ENCODE data around the gene BRINP3. TPM values are rescaled to one million over a fixed set of nuclear protein-coding genes. Genes with fewer than 3 reads are reported as not detected.

The BRINP3 gene
- total RNA-seq, 1 experiment from 2014 or later, result 0.25 TPM

DNA sequence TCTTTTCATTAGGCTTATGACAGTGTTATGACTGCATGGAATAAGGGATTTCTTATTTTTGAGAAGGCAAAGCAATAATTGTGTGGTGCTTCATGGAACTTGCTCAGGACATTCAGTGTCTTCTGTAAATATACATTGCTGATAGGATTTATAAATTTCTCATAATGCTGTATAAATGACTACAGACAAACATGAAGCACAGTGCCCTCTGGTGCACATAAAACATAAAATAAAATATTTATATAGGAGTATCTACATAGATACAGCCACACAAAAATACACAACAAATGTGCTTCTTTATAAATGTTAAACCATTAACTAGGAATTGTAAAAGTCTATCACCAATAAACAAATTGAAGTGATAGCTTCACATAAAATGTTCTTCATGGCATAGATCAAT is 24.1 kb downstream of the BRINP3 start:
- DNase-seq (ENCODE audit: extremely low read depth, low read depth), result peak; percentile 12

DNA sequence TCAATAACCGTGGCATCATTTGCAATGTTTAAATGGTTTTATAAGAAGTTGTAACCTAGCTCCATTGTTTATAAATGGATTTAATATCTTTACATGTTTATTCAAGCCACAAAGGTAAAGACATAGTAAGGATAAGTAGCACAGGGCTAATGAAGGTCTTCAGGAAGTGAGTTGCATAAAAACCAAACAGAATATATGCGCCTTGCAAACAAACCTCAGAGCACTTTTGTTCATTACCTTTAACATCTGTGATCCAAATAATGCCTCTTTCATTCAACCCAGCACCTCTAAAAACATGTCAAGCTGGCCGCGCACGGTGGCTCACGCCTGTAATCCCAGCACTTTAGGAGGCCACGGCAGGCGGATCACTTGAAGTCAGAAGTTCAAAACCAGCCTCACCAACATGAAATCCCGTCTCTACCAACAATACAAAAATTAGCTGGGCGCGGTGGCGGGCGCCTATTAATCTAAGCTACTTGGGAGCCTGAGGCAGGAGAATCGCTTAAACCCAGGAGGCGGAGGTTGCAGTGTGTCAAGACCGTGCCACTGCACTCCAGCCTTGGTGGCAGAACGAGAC is 25.3 kb downstream of the BRINP3 start:
- DNase-seq (ENCODE audit: extremely low read depth, low read depth), result no peak

DNA sequence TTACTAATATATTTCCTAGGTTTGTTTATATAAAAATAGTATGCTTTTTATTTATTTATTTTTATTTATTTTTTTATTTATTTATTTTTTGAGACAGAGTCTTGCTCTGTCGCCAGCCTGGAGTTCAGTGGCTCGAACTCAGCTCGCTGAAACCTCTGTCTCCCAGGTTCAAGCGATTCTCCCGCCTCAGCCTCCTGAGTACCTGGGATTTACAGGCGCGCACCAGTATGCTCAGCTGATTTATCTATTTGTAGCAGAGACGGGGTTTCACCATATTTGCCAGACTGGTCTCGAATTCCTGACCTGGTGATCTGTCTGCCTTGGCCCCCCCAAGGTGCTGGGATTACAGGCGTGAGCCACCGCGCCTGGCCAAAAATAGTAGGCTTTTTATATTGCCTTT is 33.2 kb downstream of the BRINP3 start:
- no peak for DNase-seq (ENCODE audit: extremely low read depth, low read depth)

DNA sequence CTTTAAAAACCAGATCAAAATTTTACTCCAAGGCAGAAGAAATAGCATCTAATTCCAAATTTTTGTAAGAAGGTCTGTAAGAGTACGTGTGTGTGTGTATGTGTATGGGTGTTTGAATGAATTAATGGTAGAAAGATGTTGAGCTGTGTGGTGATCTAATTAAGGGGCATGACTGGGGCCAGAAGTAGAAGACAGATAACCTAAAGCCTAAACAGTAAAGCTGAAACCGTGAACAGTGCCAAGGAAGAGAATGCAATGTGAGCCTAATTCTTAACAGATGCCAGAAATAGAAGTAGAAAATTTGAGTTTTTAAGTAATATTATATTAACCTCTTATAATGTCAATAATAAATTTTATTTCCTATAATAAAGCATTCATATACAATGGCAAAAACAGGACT is 38.2 kb downstream of the BRINP3 start:
- no peak for DNase-seq (ENCODE audit: extremely low read depth, low read depth)

DNA sequence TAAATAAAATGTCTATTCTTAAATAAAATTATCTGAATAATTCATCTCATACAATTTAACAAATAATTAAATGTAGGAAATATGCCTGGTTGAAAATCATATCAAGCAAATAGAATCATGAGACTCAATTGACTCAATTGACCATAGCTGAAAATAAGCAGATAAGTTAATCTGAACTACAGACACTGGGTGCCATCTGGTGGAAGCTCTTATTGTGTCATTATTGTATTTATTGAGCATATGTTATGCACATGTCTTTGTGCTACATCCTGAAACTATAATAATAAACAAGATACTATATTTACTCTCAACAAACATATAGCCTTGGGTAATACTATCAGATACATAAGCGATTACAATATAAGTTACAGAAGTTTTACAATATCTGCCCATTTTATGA is 41.0 kb downstream of the BRINP3 start:
- peak; percentile 69 for DNase-seq (ENCODE audit: extremely low read depth, low read depth)

DNA sequence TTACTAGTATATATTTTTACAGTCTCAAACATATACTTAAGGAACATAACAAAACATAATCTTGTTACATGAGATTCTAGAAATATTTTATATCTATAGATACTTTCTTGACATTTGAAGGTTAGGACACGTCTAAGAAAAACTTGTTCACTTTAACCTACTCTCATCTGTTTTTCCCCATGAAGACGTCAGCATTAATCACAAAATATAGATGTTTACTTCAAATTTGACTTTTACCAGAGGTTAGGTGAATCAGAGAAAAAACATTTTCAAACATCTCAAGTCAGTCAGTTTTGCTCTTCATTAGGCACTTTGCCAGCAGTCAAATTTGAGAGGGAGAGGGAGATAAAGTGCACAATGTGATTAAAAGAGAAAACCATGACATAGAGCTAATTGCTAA is 47.7 kb downstream of the BRINP3 start:
- no peak for DNase-seq (ENCODE audit: extremely low read depth, low read depth)

DNA sequence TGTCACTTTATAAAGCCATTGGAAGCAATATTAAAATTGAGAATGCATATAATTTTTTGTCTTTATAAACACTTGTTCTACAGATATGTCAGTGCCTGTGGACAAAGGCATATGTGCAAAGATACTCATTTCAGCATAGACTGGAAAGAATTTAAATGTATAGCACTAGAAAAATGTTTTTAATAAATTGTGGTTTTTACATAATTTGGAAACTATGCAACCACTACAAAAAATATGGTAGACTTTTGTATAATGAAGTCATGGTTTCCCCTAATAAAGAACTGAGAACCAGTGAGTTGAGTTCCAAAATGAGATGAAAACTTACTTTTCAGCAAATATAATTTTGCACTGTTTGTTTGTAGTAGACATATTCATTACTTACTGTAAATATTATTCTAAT is 48.5 kb downstream of the BRINP3 start:
- DNase-seq (ENCODE audit: extremely low read depth, low read depth), result no peak

DNA sequence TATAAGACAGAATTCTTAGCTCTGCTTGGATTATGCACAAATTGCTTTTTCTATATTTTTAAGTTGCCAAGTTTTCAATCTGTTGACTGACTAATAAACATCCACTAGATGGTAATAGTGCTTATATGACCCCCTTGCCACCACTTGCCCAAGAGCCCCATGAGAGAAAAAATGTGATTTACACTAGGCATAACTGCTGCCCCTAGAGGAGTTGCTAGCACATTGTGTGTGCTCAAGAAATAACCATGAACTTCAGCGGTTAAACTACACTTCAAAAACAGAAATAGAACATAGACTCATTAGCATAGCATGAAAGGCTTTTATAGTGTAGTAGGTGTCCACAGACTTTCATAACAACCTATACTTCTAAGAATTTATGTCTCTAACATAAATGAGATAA is 61.4 kb downstream of the BRINP3 start:
- no peak for DNase-seq (ENCODE audit: extremely low read depth, low read depth)

DNA sequence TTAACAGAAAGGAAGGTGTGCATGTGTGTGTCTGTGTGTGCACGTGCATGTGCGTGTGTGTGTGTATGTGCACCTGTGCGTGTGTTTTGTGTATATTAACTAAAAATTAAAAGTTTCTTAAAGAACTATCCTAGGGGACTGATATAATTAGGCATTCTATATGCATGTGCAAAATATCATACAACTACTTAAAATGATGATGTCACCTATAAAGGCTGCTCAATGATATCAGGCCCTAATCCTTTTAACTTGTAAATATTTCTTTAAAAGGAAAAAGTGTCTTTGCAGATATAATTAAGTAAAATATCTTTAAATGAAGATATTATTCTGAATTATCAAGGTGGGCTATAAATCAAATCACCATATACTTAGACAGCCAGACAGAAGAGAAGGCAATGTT is 64.5 kb downstream of the BRINP3 start:
- no peak for DNase-seq (ENCODE audit: extremely low read depth, low read depth)

DNA sequence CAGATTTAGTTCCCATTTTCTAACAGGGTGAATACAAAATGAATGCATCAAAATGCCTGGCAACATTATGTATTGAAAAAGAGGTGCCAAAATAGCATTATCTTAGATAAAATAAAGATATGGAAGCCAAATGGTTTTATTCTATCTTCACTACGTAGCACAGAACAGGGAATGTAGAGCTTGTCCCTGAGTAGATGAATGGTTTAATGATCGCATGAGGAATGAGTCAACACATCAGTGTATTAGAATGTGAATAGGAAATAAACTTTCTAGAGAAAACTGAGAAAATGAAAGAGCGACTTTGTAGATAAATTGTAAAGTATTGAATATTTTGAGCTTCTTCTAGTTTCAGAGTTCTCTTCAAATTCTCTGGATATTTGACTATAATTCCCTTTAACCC is 74.3 kb downstream of the BRINP3 start:
- no peak for DNase-seq (ENCODE audit: extremely low read depth, low read depth)

DNA sequence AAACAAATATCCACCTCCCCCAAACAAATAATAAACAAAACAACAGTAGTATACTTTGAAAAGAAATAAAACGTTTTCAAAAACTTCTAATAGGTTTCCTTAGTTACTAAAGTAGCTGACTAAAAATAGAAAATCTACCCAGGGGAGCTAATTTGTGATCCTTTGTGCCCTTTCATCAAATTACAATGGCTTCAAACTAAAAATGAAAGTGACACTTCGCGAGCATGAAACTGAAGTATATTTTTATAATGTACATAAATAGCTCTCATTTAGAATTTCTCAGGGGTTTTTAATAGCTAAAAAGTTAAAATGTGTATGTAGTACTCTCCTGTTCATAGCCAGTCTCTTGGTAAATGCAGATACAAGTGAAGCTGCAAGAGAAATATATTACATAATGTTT is 78.4 kb downstream of the BRINP3 start:
- DNase-seq (ENCODE audit: extremely low read depth, low read depth), result no peak

DNA sequence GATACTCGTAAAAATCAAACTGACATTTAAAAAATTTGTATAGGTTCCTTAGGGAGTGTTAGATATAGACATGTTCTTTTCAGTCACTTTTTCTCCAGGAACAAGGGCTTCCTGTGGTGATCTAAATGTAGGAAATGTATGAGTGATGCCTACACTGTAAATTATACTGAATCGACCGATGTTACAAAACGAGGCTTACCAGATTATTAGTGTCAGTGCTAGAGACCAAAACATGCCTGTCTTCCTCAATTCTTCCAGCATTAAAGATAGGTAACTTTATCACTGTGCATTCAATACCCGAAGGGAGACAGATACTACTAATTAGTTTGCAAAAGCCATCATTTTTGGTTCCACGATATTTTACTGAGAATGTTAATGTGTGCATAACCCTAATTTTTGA is 86.1 kb downstream of the BRINP3 start:
- no peak for DNase-seq (ENCODE audit: extremely low read depth, low read depth)

DNA sequence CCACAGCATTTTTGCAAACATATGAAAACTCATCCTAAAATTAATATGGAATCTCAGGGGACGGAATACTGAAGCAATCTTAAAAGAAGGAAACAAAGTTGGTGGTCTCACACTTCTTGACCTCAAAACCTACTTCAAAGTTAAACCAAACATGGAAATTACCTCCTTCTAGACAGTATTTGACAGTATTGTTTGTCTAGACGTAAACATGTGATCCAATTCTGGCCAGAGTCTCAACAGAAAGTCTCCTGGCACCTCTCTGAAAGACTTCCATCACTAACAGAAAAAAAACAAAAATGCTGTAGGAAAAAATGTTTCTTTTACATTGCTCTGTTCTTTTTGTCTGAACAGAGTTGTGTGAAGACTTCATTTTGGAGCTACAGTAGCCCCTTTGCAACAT is 99.7 kb downstream of the BRINP3 start:
- DNase-seq (ENCODE audit: extremely low read depth, low read depth), result no peak

DNA sequence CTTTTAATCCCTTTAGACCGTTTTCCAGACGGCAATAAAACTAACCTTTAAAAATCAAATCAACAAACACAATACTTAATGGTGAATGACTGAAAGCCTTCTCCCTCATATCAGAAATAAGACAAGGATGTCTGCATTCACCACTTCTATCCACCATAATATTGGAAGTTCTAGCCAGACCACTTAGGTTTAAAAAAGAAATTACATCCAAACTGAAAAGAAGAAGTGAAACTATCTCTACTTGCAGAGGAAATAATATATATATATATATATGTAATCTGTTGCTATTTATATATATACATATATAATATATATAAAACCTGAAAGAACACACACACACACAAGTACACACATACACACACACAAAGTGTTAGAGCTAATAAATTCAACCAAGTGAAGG is 100.4 kb downstream of the BRINP3 start:
- no peak for DNase-seq (ENCODE audit: extremely low read depth, low read depth)

DNA sequence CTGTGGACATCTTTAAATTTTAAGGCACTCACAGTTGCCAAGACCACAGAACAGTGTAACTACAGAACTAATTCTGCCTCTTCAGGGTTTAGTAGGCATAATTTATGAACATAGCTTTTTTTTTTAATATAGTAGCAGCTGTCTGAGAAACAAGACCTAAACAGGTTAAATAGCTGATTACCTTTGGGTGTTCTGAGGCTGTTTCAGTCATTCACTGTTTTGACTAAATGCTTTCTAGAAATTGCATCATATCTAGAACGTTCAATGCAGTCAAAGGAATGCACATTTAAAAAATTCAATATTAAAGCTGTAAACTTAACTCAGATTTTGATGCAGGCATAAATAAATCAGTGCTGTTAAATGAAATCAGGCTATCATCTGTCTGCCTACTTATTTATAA is 101.6 kb downstream of the BRINP3 start:
- DNase-seq (ENCODE audit: extremely low read depth, low read depth), result peak; percentile 47

DNA sequence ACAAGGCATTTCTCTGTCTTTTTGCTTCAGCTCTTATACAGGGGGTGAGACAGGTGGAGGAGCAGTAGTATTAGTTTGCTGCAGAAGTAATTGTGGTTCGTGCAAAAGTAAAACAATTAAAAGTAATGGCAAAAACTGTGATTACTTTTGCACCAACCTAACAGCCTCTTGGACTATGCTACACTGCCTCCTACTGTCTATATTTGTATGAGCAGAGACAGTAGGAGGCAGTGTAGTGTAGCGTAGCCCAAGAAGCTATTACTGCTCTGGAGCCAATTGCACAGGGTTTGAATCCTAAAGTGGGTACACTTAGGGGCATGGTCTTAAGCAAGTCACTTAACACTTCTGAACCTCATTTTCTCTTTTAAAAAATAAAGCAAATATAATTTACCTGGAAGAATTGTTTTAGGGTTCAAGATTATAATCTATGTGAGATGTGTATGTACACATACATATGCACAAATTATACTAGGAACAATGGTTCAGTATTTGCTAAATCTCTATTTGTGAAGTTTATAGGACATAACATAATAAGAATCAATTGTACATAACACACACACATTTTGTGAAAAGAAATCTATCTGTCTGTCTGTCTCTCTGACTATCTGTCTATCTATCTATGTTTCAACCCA is 103.8 kb downstream of the BRINP3 start:
- DNase-seq (ENCODE audit: extremely low read depth, low read depth), result peak; percentile 22

DNA sequence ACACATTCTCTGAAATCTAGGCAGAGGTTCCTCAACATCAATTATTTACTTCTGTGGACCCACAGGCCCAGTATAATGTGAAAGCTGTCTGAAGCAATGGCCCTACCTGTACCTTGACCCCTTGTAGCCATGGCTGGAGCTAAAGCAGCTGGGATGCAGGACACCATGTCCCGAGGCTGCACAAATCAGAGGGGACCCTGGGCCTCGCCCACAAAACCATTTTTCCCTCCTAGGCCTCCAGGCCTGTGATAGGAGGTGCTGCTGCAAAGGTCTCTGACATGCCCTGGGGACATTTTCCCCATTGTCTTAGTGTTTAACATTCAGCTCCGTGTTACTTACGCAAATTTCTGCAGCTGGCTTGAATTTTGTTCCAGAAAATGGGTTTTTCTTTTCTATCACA is 110.5 kb downstream of the BRINP3 start:
- no peak for DNase-seq (ENCODE audit: extremely low read depth, low read depth)

DNA sequence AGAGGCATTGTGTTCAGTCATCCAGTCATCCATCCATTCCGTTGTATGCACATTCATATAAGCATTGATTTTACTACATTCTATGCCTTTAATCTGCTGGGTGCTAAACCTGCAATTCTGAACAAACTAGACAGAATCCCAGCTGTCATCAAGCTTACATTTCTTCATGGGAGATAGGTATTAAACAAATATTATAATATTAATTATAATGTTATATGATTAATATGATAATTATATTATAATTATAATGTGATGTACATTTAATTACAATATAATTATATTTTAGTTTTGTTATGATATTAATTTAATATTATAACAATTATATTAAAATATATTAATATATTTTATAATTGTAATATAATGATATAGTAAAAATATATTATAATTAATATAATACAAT is 112.4 kb downstream of the BRINP3 start:
- DNase-seq (ENCODE audit: extremely low read depth, low read depth), result no peak

DNA sequence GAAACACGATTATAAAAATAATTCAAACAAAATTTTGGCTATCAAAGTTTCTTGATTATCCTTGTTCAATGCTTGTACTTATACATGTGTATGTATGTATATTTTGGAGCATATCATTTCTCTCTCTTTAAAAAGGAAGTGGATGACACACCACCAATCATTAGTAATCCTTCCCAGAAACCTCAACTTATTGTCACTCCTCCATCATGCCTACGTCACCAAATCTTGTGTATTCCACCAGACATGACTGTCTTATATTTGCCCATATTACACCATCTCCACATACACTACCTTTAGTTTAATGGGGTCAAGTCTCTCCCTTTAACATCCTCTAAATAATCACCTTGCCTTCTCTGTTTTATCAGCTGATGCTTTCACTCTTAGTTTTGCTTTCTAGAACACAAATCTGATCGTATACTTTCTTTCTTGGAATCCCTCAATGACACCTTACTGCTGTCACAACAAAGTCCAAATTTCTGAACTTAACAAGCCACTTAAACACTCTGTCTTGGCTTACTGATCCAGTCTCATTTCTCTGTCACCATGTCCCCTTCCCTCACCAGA is 124.0 kb downstream of the BRINP3 start:
- no peak for DNase-seq (ENCODE audit: extremely low read depth, low read depth)

DNA sequence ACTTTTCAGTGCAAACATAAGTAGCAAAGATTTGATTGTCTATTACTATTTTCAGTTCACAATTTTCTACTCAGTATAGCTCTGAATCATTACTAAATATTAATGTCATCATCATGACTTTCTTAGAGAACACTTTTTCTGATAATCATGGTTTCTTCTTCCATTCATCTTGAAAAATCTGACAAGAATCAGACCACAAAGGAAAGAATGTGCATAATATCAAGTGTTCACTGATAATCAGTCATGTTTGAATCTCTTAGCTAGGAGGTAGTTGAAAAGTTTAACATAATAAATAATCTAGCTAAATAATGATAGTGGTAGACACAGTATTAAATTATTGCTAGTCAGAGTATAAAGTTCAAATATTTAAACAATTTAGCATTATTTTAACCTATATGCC is 133.2 kb downstream of the BRINP3 start:
- DNase-seq (ENCODE audit: extremely low read depth, low read depth), result no peak

DNA sequence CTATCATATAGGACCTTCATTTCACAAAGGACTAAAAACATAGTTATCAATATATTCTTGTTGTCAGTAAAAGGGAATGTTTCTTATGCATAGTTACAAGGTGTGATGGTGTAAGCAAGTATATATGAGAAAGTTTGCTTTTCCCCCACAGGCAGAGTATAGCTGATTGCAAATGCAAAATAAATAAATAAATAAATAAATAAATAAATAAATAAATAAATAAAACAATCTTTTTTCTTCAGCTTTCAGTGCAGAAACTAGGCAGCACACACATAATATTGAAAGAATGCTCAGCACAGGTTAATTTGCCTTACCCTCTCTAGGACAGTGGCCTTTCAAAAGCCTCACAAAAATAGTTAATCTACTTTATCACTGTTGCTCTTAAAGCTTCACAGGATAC is 138.8 kb downstream of the BRINP3 start:
- no peak for DNase-seq (ENCODE audit: extremely low read depth, low read depth)

DNA sequence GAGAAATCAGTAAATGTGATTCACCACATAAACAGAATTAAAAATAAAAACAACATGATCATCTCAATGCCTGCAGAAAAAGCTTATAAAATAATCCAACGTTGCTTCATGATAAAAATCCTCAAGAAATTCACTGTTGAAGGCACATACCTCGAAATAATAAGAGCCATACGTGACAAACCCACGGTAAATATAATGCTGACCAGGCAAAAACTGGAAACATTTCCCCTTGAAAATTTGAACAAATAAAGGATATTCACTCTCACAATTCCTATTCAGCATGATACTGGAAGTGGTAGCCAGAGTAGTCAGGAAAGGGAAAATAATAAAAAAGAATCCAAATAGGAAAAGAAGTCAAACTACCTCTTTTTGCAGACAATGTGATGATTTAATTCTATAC is 148.8 kb downstream of the BRINP3 start:
- DNase-seq (ENCODE audit: extremely low read depth, low read depth), result no peak

DNA sequence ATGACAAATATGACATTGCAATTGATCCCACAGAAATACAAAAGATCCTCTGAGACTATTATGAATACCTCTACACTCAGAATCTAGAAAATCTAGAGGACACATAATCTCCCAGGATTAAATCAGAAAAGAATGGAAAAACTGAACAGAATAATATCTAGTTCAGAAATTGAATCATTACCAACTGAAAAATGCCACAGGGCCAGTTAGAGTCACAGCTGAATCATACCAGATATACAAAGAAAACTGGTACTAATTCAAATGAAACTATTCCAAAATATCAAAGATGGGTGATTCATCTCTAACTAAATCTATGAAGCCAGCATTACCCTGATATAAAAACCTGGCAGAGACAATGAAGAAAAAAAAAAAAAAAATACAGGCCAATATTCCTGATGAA is 149.3 kb downstream of the BRINP3 start:
- DNase-seq (ENCODE audit: extremely low read depth, low read depth), result no peak
